HG02571 (cell line): Measurements from ENCODE around the gene SRSF6.
"Not testable (repeated sequence)": the region's sequence is repeated elsewhere in the genome, so short reads cannot be mapped to it uniquely, and the experiment has no call there.

Experiments used
- ATAC-seq: cut with Tn5 transposase; IDR thresholded peaks from one replicate; pipeline ENCODE4 v1.9.1; 2021; ENCODE audit warnings: mild to moderate bottlenecking, moderate library complexity; ENCODE audit not compliant: unreplicated experiment

Gene SRSF6

DNA sequence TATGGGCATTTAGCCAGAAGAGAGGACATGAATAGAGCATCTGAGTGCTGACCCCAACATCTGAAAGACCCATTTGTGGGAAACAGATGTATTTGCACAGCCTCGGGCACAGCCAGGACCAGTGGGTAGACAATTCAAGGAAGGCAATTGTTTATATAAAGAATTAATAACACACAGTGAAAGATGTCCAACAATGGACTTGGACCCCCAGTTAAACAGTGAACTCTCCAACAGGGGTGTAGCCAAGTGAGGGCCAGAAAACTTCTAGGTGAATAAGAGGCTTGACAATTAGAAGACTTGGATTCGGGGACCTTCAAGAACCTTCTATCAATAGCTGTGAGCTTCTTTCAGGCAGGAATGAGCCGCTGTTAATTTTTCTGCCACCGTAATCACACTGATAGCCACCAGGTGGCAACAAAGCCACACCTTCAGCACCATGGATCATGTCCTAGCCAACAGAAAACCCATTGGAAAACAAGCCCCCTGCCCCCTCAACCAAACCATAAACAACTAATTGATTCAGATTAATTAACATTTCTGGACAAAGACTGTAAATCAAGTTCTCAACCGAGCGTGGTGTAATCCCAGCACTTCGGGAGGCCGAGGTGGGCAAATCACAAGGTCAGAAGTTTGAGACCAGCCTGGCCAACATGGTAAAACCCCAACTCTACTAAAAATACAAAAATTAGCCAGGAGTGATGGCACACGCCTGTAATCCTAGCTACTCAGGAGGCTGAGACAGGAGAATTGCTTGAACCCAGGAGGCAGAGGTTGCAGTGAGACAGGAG, 8.8 kb upstream of the SRSF6 start:
- no peak for ATAC-seq

DNA sequence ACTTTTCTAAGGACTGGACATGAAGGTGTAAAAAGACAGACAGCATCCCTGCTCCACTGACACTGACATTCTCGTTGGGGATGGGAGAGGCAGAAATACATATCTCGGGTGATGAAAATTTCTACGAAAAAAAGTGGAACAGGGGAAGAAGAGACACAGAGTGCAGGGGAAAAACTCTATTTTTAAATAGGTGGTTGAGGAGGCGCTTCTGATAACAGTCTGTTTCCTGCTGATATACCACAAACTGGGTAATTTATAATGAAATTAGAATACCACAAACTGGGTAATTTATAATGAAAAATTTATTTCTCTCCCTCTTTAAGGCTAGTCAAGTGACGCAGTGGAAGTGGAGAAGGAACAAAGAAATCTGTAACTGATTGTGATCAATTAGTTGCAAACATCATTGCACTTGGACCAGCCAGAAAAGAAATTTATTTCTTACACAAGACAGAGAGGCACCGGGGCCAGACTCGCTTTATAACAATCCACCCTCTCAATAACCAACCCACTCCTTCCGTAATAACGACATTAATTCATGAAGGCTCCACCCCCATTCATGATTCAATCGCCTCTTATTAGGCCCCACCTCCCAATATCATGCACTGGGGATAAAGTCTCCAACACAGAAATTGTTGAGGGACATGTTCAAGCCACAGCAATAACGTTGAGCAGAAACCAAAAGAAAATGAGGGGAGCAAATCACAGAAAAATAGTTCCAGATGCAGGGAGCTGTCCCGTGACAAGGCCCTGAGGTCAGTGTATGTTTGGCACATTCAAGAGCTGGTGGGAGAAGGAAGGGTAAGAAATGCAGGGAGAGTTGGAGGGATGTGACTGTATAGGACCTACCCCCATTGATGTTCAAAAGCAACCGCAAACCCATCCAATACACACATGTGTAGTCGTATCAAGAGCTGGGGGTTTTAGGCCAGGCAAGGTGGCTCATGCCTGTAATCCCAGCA, 6.6 kb upstream of the SRSF6 start:
- ATAC-seq = no peak

DNA sequence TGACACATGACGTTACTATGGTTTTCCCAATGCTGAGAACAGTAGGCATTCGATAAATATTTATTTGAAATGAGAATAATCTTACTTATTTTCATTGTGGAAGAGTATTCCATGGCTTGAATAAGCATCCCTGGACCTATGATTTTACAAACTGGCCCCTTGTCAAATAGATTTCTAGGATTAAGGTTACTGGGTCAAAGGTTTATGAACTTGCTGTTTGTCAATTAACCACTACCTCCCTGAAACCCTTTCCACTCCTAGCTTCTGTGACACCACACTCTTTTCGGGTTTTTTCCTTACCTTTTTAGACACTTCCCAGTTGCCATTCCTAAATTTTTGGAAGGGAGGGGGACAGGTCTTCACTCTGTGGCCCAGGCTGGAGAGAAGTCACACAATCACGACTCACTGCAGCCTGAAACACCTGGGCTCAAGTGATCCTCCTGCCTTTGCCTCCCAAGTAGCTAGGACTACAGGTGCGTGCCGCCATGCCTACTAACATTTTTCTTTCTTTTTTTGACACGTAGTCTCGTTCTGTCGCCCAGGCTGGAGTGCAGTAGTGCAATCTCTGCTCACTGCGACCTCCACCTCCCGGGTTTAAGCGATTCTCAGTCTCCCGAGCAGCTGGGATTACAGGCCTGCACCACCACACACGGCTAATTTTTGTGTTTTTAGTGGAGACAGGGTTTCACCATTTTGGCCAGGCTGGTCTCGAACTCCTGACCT, 5.1 kb upstream of the SRSF6 start:
- no peak for ATAC-seq

DNA sequence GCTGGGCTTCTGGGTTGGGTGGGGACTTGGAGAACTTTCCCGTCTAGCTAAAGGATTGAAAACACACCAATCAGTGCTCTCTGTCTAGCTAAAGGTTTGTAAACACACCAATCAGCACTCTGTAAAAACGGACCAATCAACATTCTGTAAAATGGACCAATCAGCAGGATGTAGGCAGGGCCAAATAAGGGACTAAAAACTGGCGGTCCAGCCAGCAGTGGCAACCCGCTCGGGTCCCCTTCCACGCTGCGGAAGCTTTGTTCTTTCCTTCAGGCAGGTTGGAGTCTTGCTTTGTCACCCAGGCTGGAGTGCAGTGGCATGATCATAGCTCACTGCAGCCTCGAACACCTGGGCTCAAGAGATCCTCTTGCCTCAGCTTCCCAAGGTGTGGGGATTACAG, 1.4 kb upstream of the SRSF6 start:
- not testable (repeated sequence) for ATAC-seq

DNA sequence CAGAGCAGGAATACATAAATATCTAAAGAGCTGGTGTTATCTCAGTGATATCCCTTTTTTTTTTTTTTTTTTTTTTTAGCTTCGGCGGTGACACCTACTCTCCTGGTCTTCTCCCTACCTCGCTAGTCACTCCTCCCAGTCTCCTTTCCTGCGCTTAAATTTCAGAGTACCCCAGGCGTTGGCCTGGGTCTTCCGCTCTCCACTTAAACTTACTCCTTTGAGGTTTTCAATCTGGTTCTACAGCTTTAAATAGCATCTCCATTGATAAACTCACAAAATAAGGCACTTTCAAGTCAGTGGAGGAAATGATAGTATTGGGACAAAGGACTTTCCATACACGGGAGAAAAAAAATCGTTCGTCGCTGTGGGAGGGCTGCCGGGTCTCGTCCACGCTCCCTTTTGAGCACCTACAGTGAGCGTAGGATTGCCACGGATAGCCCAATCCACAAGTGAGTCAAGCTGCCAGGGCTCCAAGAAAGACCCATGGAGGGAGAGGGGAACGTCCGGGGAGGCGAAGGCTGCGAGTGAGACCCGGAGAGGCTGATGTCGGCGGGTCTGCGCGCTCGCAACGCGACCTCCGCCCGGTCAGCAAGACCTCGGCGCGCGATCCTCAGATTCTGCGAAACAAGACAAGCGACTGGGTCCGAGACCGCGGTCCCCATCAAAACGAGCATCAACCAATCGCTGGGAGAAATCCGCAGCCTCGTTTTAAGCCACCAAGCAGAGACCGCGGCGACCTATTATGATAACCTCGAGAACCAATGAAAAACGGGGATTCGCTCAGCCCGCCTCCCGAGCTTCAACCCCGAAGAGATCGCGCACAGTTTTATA, 672 bp upstream of the SRSF6 start:
- peak; percentile 72 for ATAC-seq

DNA sequence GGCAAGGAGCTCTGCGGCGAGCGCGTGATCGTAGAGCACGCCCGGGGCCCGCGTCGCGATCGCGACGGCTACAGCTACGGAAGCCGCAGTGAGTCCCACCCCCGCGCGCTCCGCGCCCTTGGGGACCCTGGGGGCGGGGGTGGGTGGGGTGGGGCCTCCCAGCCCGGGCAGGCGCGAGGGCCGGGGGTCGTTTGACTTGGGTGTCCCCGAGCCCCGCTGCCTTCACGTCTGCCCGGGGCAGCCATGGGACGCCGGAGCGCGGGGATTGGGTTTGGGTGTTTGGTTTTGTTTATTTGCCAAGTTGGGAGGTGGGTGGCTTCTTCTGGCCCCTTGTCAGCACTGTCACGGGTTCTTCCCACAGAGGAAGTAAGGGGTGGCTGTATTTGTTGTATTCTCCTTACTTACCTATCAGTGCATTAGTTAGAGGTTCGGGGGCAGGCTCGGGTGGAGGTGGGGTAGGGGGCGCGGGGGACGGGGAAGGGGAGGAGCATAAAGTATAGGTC, 777 bp downstream of the SRSF6 start:
- no peak for ATAC-seq

DNA sequence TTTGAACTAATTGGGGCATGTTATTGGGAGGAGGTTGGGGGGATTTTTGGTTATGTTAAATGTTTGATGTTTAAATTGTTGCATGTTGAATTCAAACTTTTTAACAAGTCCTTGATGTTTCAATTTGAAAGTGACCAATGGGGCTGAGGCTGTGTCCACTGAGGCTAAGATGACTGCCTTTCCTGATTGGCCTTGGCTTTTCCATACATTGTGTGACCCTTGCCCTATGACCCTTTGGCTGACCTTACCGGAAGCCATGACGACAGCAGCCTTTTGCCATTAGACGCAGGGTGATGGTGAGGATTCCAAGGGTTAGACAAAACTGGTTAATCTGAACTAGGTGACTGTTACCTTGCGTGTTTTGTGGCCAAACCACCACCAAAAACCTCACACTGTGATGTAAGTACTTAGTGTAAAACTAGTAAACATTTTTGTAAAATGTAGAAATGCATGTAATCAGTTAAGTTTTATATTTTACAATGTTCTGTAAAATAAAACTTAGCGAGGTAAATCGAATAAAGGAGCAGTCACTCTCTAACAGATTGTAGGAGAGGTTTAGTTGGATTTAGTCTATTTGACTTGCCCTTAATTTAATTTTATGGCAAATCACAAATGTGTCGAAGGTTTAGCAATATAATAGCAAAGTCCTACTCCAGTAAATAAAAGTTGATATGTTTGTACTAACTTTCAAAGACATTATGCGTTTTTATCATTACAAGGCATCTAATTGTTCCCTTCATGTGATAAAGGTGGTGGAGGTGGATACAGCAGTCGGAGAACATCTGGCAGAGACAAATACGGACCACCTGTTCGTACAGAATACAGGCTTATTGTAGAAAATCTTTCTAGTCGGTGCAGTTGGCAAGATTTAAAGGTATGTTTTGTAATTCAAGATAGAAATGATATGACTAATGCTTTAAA, 1.6 kb downstream of the SRSF6 start:
- ATAC-seq = no peak

DNA sequence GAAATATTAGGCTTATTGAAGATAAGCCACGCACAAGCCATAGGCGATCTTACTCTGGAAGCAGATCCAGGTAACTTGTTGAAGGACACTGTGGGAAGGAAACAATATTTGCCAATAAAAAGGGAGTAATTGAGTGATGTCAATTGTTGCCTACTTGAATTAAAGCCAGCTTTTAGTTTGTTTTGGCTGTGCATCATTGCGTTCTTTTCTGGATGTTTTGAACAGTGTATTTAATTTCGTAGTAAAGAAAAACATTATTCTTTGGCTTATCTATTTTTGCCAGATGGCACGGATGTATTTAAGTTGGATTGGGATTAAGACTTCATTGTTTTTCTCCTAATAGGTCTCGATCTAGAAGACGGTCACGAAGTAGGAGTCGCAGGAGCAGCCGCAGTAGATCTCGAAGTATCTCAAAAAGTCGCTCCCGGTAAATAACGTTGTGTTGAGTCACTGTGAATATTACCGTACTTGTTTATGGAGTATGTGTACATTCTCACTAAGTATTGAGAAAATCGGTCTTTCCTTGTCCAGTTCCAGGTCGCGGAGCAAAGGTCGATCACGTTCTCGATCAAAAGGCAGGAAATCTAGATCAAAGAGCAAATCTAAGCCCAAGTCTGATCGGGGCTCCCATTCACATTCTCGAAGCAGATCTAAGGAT, 2.6 kb downstream of the SRSF6 start:
- no peak for ATAC-seq

DNA sequence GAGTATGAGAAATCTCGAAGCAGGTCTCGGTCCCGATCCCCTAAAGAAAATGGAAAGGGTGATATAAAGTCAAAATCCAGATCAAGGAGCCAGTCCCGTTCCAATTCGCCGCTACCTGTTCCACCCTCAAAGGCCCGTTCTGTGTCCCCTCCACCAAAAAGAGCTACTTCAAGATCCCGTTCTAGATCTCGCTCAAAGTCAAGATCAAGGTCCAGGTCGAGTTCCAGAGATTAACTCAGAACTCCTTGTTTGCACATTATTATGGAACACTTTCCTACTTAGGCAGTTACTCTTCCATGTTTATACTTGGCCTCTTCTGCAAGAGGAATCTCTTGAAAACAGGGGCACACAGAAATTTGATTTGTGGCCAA, 3.1 kb downstream of the SRSF6 start:
- no peak for ATAC-seq

DNA sequence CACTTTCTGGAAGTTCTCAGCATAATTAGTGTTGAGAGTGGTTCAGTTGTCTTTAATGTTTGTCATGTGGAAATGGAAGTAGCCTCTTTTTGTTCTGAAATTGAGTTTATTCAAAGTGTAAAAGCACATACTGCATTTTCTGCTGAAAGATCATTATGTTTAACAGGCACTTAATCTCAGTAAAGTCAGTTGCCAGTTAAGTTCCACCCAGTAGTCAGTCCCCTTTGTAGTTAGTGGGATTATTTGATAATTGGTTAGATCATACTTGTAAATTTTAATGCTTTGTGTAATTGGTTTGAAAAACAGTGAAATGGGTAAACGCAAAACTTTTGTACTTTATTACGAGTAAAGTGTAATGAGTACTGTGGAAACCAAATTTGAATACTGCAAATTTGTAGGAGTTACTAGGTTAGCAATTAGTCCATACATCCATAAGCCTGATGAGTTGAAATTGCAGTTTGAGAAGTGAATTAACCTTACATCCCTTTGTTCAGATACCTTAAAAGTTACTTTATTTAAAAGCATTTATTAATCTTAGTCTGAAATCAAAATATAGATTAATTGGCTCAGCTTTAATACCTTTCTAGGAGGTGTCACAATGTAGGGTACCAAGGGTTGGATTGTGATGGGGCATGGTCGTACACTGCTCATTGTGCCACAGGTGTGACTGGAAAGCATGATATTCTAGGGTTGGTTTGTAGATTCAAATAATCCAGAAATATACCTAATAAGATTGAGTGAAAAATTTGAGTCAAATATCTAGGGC, 4.4 kb downstream of the SRSF6 start:
- no peak for ATAC-seq

DNA sequence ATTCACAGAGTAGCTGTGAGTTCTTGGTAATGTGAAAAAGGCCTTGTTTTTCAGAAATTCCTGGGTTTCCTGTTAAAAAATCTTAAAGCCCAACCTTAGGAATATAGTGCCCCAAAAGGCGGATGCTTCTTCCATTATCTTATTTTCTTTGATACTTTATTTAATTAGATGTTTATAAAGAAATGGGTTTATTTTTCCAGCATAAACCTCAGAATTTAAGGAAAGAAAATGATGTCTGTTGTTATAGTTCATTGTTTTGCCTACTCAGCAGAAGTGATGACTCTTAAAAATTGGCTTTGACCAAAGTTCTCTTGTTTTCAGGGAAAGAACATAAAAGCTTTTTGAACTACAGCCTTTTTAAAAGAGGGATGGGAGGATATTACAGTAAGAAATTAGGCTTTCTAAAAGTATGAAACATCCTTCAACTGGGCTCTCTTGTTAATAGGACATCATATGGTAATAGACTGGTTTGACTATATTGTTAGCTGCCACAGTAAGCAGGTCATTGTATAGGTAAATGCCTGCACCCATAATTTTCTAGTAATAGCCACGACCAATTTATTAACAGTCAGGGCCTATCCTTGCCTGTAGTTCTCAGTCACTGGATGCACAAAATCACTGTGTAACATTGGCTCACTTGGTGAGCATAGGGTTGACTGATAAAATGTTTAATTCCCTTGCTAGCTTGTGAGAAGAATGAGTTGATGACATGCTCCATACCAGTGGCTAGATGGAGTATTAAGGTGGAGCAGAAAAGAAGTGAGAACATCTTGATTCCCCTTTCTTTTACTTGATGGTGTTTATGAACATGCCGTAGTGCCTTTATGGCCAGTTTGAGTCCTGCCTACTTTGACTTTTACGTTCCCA, 5.2 kb downstream of the SRSF6 start:
- ATAC-seq = no peak

DNA sequence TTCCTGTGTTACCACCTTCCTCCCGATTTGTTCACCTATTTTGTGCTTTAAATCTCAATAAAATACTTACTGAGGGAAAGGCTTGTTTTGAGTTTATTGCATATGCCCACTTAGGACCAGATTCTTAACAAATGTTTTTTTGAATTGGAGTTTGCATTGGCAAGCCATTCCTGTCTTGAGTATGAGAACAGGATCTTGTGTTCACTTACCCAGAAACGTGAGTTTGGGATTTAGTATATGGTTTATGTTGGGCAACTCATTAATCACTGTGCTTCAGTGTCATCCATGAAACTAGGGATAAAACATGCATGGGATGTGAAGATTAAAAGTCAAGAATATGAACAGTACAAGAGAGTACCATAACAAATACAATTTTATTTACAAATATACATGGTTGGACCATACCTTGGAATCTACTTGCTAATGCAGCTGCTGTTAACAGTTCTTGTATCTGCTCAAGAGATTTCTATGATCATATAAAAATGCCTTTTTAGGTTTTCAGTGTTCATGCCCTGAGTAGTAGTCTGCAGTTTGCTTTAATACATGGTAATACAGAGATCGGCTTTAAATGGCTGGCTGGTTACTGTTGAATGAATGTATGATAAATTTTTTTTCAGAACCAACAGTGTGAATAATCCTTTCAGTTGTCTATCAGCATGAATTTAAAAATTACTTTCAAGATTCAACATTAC, 6.0 kb downstream of the SRSF6 start:
- ATAC-seq = no peak

DNA sequence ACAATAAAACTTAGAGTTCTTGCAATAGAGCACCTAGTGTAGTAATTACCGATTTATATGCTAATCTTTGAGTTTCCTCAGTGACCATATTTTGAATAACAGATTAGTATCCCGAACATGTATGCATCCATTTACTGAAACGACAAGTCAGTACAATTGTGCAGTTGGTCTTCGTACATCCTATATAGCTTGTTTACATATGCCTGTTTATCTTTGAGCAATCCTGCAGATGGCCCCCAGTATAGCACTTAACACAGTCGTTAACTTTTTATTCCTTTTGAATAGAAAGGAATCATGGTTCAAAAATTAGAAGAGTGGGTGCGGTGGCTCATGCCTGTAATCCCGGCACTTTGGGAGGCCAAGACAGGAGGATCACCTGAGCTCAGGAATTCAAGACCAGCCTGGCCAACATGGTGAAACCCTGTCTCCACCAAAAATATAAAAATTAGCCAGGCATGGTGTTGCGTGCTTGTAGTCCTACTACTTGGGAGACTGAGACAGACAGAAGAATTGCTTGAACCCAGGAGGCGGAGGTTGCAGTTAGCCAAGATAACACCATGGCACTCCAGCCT, 6.6 kb downstream of the SRSF6 start:
- ATAC-seq = no peak

DNA sequence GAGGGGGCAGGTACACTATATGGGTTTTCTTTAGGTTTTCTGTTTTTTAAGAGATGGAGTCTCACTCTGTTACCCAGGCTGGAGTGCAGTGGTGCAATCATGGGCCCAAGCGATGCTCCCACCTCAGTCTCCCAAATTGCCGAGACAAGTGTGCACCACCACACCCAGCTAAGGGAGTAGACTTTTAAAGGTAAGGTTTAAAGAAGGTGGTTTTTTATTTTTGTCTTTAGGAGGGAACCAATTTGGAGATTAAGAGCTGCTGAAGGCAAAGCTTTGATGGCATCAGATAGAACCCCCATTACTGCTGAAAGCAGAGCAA, 7.9 kb downstream of the SRSF6 start:
- no peak for ATAC-seq

DNA sequence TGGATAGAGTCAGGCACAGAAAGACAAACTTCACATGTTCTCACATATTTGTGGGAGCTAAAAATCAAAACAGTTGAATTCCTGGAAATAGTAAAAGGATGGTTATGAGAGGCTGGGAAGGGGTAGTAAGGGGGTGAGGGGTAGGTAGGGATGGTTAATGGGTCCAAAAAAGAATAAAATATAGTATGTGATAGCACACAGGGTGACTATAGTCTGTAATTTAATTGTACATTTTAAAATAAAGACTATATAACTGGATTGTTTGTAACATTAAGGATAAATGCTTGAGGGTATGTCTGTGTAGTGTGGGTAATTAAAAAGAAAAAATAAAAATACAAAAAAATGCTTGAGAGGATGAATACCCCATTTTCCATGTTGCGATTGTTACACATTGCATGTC, 9.9 kb downstream of the SRSF6 start:
- ATAC-seq = no peak

DNA sequence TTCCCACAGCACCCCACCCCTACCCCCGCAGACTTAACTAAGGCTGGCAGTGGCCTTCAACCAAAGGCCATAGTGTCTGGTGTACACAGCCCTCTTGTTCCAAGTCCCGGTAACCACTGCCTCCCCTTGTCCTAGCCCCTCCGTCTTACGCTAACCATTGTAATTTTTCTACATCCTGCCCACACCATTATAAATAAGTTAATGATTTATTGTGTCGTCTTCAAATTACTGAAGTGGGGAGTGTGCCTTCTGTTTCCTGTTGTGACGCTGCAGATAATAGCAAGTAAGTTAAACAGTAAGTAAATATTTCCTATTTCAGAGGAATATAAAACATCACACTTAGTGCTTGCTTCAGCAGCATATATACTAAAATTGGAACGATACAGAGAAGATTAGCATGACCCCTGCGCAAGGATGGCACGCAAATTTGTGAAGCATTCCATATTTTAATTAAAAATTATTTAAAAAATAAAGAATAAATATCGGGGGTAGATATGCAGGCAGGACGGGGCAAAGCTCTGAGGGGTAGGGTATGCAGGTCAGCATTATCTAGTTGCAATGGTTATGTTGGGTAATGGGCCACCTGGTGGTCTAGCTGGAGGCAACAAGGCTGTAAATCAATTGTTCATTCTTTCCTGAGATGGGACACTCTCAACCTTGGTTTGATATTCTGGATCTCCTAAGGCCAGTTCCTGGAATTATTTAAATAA, 15.1 kb downstream of the SRSF6 start:
- ATAC-seq = no peak
